ENCODE measurements around the gene MUC3A.
"Not testable (repeated sequence)": the region's sequence is repeated elsewhere in the genome, so short reads cannot be mapped to it uniquely, and the experiment has no call there.

The MUC3A gene

DNA sequence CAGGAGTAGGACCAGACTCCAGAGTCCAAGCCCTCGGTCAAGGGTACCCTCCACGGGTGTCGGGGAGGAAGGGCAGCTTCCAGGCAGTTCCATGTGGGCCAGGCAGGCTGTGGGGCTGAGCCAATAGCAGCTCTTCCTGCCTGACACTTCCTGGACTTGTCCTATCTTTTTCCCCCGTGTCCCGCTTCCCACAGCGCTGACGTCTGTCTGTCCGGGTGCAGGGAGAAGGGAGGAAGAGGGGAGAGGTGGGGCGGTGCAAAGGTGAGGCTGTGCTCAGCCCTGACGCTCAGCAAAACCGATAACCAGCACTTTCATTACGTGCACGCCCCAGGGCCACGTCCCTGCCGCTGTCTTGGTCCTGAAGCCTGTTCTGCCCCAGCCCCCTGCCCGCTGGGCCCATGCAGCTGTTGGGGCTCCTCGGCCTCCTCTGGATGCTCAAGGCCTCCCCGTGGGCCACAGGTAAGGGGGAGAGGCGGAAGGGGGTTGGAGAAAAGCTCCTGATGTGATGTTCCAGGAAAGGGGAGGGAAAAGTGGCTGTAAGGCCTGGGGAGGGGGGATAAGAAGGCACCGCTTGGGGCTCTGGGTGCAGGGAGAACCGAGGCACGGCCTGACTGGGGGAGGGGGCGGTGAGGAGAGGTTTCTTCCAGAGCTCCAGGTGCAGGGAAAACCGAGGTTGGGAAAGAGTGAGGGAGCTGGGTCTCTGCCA lies at the start of gene MUC3A:
Gene MUC3A, plus strand, starts transcription at position 308 of the 706 bp plus-strand sequence. Its CDS starts 91 bp downstream, at position 399.
- DNase-seq, result no peak

- DNase-seq, result no peak
Measured at GRCh38 chr7:100900978-100901377, 48.4 kb upstream of the MUC3A start.

DNA sequence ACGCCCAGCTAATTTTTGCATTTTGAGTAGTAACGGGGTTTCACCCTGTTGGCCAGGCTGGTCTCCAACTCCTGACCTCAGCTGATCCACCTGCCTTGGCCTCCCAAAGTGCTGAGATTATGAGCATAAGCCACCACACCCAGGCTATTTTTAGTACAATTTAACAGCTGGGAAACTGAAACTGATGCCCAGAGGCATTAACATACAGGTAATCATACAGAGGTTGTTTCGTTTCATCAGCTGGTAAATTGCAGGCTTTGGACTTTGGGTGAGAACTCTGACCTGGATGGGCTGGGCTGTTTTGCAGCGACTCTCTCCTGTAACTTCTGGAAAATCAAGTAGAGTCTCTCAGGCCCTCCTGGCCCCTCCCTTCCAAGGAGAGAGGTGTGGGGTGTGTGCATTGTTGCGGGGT lies 47.4 kb upstream of the MUC3A start:
- no peak for DNase-seq

DNA sequence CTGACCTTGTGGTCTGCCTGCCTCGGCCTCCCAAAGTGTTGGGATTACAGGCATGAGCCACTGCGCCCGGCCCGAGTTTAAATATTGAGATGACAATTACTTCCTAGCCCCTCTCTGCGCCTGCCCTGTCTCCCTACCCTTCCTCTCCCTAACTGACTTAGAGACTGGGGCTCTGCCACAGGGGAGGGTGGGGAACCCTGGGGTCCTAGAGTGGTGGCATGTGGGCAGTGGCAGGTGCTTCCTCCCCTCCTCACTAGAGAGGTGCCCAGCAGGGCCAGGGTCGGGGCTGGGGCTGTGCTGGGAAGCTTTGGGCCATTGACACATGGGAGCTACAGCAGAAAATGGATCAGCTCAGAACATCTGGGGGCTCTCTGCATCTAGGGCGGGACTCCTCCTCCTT lies 46.7 kb upstream of the MUC3A start:
- DNase-seq, result no peak

GRCh38 chr7:100908512-100908911 lies 40.8 kb upstream of the MUC3A start:
- DNase-seq, result no peak

GRCh38 chr7:100910443-100910842 lies 38.9 kb upstream of the MUC3A start:
- not testable (repeated sequence) for DNase-seq

DNA sequence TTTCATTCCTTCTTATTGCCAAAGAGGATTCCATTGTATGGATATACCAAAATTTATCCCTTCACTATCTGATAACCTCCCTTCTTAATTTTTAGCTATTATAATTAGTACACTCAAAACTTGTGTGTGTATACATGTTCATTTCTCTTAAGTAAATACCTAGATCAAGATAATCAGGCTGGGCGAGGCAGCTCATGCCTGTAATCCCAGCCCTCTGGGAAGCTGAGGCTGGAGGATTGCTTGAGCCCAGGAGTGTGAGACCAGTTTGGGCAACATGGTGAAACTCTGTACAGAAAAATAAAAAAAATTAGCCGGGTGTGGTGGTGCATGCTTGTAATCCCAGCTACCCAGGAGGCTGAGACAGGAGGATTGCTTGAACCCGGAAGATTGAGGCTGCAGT lies 37.9 kb upstream of the MUC3A start:
- no peak for DNase-seq

DNA sequence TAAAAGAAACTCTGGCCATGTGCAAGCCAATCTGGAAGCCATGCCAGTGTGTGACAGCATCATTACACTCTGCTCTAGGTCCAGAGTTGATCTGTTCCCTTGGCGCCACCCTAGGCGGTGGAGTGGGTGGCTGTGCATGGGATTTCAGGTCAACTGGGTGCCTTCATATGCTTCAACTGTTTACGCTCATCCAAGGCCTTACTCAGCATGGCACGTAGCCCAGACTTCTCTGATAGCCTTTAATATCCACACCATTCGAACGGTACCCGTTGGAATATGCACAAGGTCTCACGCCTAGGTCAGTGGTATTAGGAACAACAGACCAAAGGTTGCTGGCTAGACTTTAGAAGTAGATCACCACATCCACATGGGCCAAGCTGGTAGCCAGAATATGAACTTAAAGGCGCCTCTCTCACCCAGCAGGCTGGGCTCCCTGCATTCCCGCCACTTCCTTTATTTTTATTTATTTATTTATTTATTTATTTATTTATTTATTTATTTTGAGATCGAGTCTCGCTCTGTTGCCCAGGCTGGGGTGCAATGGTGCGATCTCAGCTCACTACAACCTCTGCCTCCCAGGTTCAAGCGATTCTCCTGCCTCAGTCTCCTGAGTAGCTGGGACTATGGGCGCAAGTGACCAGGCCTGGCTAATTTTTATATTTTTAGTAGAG lies 35.0 kb upstream of the MUC3A start:
- DNase-seq, result no peak

DNA sequence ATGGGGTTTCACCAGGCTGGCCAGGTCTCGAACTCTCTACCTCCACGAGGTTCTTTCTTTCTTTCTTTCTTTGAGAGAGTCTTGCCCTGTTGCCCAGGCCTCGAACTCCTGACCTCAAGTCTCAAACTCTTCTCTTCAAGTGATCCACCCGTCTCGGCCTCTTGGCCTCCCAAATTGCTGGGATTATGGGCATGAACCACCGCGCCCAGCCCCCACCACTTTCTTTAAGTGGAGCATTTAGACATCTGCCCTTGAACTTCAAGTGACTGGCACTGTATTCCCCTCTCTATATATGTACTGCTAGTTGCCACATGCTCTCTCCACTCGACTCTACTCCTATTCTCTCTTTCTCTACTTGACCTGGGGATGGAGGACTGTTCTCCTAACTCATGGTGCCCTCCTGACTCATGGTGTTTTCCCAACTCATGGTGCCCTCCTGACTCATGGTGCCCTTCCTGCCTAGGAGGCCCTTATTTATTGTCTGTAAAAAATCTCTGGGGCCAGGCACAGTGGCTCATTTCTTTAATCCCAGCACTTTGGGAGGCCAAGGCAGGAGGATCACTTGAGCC lies 34.4 kb upstream of the MUC3A start:
- DNase-seq, result no peak

DNA sequence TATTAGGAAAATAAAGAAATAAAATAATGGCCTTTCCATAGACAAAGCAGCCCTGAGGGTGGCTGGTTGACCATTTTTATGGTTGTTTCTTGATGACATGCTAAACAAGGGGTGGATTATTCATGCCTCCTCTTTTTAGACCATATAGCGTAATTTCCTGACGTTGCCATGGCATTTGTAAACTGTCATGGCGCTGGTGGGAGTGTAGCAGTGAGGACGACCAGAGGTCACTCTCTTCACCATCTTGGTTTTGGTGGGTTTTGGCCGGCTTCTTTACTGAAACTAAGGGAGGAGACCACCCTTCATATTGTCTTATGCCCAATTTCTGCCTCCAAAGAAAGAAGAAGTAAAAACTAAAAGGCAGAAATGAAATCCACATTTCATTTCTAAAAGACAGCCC lies 30.0 kb upstream of the MUC3A start:
- DNase-seq, result not testable (repeated sequence)

DNA sequence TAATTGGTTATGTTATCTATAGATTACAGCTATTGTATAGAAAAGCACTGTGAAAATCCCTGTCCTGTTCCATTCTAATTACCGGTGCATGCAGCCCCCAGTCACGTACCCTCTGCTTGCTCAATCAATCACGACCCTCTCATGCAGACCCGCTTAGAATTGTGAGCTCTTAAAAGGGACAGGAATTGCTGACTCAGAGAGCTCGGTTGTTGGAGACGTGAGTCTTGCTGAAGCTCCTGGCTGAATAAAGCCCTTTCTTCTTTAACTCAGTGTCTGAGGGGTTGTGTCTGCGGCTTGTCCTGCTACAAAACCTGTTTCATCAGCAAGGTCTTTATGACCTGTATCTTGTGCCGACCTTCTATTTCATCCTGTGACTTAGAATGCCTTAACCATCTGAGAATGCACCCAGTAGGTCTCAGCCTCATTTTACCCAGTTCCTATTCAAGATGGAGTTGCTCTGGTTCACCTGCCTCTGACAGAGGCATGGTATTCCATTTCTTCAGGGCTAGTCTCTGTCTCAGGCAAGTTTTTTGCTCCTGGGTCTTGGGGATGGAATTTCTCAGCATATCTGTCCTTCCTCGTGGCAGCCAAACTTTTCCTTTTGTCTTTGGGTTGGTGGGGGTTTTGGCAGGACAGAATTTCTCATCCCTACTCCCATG lies 29.4 kb upstream of the MUC3A start:
- not testable (repeated sequence) for DNase-seq

GRCh38 chr7:100921039-100921438 lies 28.3 kb upstream of the MUC3A start:
- DNase-seq, result no peak

GRCh38 chr7:100923616-100924015 lies 25.7 kb upstream of the MUC3A start:
- DNase-seq, result not testable (repeated sequence)

- no peak for DNase-seq
Measured at GRCh38 chr7:100929808-100930174, 19.5 kb upstream of the MUC3A start.

DNA sequence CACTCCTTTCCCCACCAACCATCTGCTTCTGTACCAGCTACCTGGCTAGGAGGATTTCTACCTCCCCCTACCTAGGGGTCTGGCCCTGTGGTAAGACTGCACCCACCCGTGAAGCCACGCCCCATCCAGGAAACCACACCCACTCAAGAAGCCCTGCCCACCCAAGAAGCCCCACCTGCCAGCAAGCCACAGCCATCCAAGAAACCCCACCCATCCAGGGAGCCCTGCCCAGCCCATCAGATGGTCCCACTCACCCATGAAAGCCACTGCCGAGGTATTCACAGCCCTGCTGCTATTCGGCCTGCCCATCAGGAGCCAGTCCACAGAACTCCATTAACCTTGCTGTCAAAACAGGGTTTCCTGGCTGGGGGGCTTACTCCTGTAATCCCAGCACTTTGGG lies 15.6 kb upstream of the MUC3A start:
- DNase-seq, result no peak

GRCh38 chr7:100935381-100935780 lies 14.0 kb upstream of the MUC3A start:
- DNase-seq, result not testable (repeated sequence)

DNA sequence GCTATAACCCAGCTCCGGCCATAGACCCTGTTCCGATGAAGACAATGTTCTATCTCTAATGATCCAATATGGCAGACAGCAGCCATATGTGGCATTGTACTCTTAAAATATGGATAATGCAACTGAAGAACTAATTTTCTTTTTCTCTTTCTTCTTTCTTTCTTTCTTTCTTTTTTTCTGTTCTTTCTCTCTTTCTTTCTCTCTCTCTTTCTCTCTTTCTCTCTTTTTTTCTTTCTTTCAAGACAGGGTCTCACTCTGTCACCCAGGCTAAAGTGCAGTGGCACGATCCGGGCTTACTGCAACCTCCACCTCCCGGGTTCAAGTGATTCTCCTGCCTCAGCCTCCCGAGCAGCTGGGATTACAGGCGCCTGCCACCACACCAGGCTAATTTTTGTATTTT lies 13.2 kb upstream of the MUC3A start:
- not testable (repeated sequence) for DNase-seq

- no peak for DNase-seq
Measured at GRCh38 chr7:100942045-100942774, 7.1 kb upstream of the MUC3A start.

DNA sequence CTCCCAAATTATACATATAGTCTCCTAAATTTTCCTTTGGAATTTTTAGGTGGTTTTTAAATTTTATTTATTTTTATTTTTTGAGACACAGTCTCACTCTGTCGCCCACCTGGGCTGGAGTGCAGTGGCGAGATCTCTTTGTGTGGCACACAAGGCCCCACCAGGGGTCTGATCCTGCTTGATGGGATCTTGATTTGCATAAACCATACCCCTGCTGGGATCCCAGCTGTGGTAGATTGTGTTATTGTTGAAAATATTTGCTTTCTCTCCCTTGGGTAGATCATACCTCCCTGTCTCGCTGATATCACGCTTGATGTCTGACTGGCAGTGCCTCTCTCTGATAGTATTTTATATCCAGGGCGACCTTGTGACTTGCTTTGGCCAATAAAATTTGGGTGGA lies 5.6 kb upstream of the MUC3A start:
- no peak for DNase-seq

GRCh38 chr7:100944138-100944537 lies 5.2 kb upstream of the MUC3A start:
- DNase-seq, result no peak

DNA sequence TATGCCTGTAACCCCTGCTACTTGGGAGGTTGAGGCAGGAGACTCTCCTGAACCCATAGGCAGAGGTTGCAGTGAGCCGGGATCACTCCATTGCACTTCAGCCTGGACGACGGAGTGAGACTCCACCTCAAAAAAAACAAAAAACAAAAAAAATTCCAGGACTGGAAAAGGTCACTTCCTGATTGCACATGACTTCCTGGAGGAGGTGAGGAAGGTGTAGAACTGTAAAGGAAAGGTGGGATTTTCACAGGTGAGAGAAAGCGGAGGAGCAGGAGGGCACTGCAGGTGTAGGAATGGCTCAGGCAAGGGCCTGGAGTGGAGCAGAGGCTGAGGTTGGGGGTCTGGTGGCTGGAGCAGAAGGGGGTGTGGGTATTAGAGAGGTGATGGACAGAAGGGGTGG lies 3.2 kb upstream of the MUC3A start:
- DNase-seq, result no peak
